Activated T-helper 2 cell treated with anti-CD3 and anti-CD28 coated beads, Interferon-gamma antibody, Interleukin-2, Interleukin-4, amounts not matched to agents 10 μg/mL and 5 μg/mL and 100 μg/mL, durations not matched to agents 14 hours and 24 hours and 36 hours (primary cell): ENCODE measurements around the gene ACSL6. TPM values are rescaled to one million over a fixed set of nuclear protein-coding genes. Genes with fewer than 3 reads are reported as not detected.
A peak's percentile ranks its signal among the peaks of the same experiment; 100 is the strongest.

Experiments used
- DNase-seq: peaks from one replicate; pipeline ENCODE4 v3.0.0; 2021; ENCODE audit warnings: low spot score
- H3K27ac Mint-ChIP-seq: one replicate; pipeline ENCODE4 v1.8.0; 2021; ENCODE audit warnings: mixed read lengths
- H3K27me3 Mint-ChIP-seq: one replicate; pipeline ENCODE4 v1.8.0; 2021; ENCODE audit warnings: low read depth, mixed read lengths
- H3K36me3 Mint-ChIP-seq: one replicate; pipeline ENCODE4 v1.8.0; 2021; ENCODE audit warnings: low read depth, mixed read lengths
- H3K4me1 Mint-ChIP-seq: one replicate; pipeline ENCODE4 v1.8.0; 2021; ENCODE audit warnings: low read depth, mixed read lengths
- H3K4me3 Mint-ChIP-seq: one replicate; pipeline ENCODE4 v1.8.0; 2021; ENCODE audit warnings: low read depth, mild to moderate bottlenecking, moderate library complexity, mixed read lengths
- H3K9me3 Mint-ChIP-seq: one replicate; pipeline ENCODE4 v1.8.0; 2021; ENCODE audit warnings: mixed read lengths
- intact Hi-C: fragments of 100-400 bp; cut with micrococcal nuclease; formaldehyde crosslinking; loops from one replicate; pipeline ENCODE4 v1.15.1; 2023
- total RNA-seq: library from RNA; stranded (reverse); gene quantifications from 2 replicates; pipeline ENCODE4 v1.2.3, GENCODE V29; 2022

ACSL6 gene
- total RNA-seq, 1 donor from 2014 or later = 27.7 TPM

DNA sequence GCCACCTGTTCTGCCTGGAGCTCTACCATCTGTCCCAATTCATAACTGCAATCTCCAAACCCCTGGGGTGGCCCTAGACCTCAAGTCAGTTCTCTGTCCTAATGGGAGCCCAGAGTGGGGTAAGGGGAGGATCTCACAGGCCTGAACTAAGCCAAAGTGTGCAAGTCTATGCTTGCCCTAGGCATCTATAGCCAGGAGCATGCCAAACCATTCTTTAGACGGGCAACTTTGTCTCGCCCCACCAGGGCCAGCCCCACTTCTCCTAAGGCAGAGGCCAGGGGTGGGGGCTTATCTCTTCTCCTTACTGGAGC is 3.3 kb downstream of the ACSL6 start:
- Mint-ChIP-seq H3K4me1 (peaks cover 33% of the 10 kb centered on the region), H3K9me3 (no peaks in the 10 kb centered on the region), H3K4me3 (no peak overlapping the region), H3K27ac (no peak overlapping the region), H3K27me3 (peaks cover 34% of the 10 kb centered on the region), H3K36me3 (peaks cover 3% of the 10 kb centered on the region)
- intact Hi-C loops = loop anchor here (1.0 to 2.0 kb wide), 3 partner anchors 55 to 585 kb away; no protein-coding TSS in a partner anchor
- DNase-seq = no peak

DNA sequence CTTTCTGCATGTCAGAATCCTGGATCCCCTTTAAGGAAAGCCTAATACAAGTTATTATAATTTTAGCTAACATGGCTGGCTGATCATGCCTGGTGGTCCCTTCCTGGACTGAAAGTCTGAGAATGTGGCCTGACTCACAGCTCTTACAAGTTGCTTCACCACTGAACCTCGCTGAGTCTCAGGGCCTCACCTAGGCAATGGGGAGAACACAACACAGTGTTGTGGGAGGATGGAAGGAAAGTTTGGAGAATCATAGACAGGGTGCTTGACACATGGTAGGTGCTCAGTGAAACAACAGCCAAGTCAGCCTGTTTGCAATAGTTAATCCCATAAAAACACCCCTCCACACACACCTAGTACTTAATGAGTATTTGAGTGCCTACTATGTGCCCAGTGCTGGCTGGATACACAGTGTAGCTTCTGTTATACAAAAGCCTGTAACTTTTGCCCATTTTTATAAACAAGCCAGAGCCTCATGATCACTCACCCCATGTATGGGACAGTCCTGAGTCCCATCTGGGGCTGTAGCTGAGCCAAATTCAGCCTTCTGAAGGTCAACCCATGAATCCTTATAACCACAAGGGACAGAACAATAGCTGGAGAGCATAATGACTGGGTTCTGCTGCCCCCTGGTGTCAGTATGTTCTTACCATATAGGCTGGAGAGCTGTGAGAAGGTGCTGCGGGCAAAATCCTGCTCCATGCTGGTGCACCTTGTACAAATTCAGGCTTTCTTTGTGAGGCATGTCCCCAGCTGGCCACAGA is 3.9 kb downstream of the ACSL6 start:
- Mint-ChIP-seq H3K4me1 (peaks cover 34% of the 10 kb centered on the region), H3K27ac (no peak overlapping the region), H3K36me3 (peaks cover 3% of the 10 kb centered on the region), H3K9me3 (no peaks in the 10 kb centered on the region), H3K4me3 (no peak overlapping the region), H3K27me3 (peaks cover 31% of the 10 kb centered on the region)
- DNase-seq = peak; percentile 64
- intact Hi-C loops = loop anchor here (1.0 to 2.0 kb wide), 5 partner anchors 55 to 585 kb away; partner anchors contain the start of gene FNIP1

DNA sequence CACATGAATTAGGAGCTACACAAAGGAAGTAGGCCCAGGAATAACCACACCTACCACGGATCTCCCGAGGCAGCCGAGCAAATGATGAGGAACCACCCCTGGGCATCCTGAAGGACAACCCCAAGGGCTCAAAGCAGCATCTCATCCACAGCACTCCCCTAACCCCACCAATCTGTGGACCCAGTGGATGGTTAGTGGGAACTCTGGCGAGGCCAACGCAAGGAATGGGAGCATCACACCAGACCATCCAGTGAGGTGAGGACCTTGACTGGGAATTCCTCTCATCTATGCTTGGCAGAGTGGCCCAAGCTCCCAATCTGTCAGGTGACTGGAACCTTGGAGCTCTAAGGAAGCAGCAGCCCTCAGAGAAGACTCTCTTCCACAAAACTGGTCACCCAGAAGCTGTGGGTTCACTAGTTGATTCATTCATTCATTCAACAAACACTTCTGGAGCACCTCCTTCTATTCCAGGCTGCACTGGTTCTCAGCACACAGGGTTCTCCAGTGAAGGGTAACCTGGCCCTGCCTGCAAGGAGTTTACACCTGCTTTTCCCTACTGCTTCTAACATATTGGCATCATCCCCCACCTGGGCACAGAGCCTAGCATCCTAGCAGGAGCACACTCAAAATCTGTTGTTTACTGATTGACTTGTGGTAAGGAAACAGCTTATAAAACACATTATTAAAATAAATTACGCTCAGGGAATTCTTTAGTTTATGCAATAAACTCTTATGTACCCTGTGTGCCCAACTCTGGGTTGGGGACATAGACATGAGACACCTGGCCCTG is 4.9 kb downstream of the ACSL6 start:
- DNase-seq = no peak
- peaks cover 25% of the 10 kb centered on the region for H3K27me3 Mint-ChIP-seq
- no peaks in the 10 kb centered on the region for H3K9me3 Mint-ChIP-seq
- H3K36me3 Mint-ChIP-seq = peaks cover 3% of the 10 kb centered on the region
- peaks cover 38% of the 10 kb centered on the region for H3K4me1 Mint-ChIP-seq
- H3K4me3 Mint-ChIP-seq = no peak overlapping the region
- intact Hi-C loops = loop anchor here (1.0 kb wide), 2 partner anchors 209 to 417 kb away; partner anchors contain the start of gene FNIP1
- no peak overlapping the region for H3K27ac Mint-ChIP-seq

DNA sequence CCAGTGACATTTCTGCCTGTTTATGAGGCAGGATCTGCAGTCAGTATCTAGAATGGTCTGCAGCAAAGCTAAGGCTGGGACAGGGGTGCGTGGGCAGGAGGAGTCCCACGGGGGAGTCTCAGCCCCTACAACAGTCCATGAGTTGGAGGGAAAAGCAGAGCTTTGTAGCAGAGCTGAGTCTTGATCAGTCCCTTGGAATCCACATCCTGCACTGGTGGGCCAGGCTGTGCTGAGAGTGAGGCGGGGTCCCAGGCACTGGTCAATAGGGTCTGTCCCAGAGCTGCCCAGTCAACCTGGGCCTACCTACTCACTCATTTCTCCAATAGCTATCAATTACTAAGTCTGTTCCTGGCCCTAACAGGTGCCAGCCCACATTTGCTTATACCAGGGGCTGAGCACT is 5.9 kb downstream of the ACSL6 start:
- Mint-ChIP-seq H3K4me1 (peaks cover 40% of the 10 kb centered on the region), H3K9me3 (no peaks in the 10 kb centered on the region), H3K27ac (no peak overlapping the region), H3K4me3 (no peak overlapping the region), H3K36me3 (peaks cover 3% of the 10 kb centered on the region), H3K27me3 (peaks cover 18% of the 10 kb centered on the region)
- no peak for DNase-seq
- intact Hi-C loops = no loop called here

DNA sequence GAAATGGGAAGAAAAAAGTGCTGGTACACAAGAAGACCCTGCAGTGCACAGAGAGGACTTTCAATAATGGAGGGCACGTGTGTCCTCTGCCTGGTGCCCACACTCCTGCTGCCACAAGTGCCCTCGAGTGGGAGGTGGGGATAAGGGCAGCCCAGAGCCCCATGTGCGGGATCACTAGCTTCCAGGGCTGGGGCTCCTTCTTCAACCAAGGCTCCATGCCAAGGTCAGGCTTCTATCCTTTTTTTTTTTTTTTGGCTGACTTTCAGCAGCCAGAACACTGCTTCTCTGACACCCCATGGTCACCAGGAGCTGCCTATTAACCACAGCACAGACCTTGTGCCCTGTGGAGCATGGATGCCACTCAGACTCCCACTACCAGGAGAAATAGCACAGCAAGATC is 7.5 kb downstream of the ACSL6 start:
- H3K4me3 Mint-ChIP-seq = no peak overlapping the region
- H3K36me3 Mint-ChIP-seq = no peaks in the 10 kb centered on the region
- peaks cover 42% of the 10 kb centered on the region for H3K4me1 Mint-ChIP-seq
- no peak for DNase-seq
- no peak overlapping the region for H3K27ac Mint-ChIP-seq
- intact Hi-C loops = no loop called here
- H3K9me3 Mint-ChIP-seq = no peaks in the 10 kb centered on the region
- peaks cover 5% of the 10 kb centered on the region for H3K27me3 Mint-ChIP-seq

DNA sequence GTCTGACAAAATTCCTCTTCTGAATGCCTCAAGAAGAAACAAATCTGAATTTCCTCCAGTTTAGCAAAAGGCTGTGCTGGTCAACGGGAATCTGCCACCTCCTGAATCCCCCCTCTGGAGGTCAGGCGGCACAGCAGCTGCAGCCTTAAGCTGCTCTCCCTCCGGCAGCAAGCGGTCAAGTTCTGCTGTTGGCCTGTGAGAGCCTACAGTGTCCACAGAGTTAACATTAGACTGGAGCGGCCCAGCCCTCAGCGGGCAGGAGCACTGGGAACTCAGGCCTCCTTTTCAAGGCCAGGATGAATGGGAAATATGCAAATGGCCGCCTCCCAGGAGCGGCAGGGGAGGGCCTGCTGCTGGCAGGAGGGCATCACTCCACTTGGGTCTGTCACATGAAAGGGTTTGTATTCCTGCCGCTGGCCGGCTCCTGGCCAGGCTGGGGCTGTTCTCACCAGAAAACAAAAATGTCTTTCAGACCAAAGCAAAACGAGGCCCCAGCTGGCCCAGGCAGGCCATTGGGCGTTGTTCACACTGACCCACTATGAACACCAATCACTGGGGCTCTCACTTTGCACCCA is 8.2 kb downstream of the ACSL6 start:
- H3K27ac Mint-ChIP-seq = no peak overlapping the region

DNA sequence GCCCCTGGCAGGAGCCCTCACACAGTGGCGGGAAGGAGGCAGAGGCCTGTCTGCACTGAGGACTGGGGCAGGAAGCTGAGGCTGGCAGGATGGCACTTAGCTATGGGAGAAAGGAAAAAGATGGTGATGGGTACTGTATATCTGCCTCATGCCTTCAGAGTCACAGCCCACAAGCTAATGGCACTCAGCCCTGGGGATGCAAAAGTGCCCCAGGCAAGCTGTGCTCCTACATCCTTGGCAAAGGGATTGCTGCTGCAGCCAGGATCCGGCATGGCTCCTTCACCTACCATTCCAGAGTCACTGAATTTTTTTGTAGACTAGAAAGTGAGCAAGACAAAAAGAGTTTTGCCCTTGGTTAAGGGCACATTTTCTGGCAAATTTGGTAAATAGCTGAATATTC is 8.7 kb downstream of the ACSL6 start:
- no peaks in the 10 kb centered on the region for H3K9me3 Mint-ChIP-seq
- intact Hi-C loops = no loop called here
- no peak for DNase-seq
- no peaks in the 10 kb centered on the region for H3K27me3 Mint-ChIP-seq
- no peaks in the 10 kb centered on the region for H3K36me3 Mint-ChIP-seq
- H3K4me1 Mint-ChIP-seq = peaks cover 36% of the 10 kb centered on the region
- H3K4me3 Mint-ChIP-seq = no peak overlapping the region
- no peak overlapping the region for H3K27ac Mint-ChIP-seq

More for the DNA sequence above, 8.2 kb downstream of the ACSL6 start:
- no peaks in the 10 kb centered on the region for H3K9me3 Mint-ChIP-seq
- intact Hi-C loops = no loop called here
- no peak for DNase-seq
- H3K4me1 Mint-ChIP-seq = peaks cover 40% of the 10 kb centered on the region
- no peak overlapping the region for H3K4me3 Mint-ChIP-seq
- no peaks in the 10 kb centered on the region for H3K36me3 Mint-ChIP-seq
- H3K27me3 Mint-ChIP-seq = no peaks in the 10 kb centered on the region

DNA sequence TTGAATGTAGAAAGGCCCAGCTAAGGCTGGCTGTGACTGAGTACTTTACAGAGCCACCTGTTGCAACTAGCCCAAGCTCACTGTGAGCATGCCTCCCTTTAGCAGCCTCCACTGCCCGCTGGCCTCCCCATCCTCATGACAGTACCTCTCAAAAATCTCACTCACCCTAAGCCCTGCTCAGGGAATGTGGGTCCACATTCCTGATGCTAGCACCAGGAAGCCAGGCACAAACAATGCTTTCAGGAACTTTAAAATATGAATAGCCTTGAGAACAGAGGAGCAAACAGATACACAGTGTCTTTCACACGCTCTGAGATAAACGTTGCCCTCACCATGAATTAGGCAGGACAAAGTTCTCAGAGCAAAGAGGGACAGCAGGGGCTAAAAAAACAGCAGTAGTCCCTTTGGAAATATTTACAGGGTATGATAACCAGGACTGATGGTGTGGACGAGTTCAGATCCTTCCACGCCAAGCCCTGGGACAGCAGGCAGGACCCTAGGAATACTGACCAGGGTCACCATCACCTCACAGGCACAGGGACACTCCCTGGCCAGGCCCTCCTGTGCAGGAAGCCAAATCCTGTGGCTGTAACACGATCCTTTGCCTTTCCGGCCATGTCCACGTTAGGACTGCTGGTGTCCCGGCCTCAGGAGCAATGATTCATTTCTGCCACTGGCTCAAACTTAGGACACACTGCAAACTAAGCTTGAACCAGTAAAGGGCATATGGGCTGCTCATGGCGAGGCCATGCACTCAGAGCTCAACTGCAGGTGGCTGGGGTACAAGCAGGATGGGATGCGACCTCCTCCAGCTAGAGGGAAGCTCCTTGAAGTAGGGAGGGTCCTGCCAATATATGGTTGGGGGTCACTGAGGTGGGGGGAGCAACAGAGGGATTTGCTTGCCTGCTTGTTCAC is 9.6 kb downstream of the ACSL6 start:
- Mint-ChIP-seq H3K9me3 (no peaks in the 10 kb centered on the region), H3K27ac (no peak overlapping the region), H3K4me3 (no peak overlapping the region), H3K27me3 (no peaks in the 10 kb centered on the region), H3K4me1 (peaks cover 34% of the 10 kb centered on the region), H3K36me3 (no peaks in the 10 kb centered on the region)
- no peak for DNase-seq
- intact Hi-C loops = no loop called here

DNA sequence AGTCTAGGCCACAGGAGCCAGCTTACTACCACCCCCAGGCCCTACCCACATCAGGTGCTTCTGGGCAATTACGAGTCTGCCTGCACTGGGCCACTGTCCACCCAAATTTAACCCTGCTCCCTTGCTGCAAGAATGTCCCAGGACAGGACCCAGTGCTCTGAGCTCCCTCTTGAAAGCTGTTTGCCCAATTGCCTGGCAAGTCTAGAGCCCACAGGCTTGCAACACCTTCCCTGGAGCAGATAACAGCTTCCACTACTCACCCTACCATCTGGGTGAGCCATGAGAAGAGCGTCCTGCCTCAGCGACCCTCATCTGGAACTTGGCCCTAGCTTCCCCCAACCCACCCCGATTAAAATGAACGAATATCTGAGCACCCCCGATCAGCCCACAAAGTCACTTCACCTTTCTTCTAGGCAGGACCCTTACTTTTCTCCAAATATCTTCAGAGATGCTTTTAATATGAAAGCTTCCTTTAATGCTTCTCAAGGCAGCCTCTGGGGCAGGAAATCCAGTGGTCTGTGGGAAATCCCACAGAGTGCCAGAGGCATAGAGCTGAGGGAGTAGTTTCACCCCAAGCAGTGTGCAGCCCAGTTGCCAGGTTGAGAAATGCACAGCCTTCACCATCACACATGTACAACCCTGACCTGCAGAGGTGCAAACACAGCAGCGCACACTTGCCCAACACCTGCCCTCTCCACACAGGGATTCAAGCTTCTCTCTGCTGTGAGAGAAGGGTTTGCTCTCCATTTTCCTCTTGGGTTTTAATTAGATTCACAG is 10.6 kb downstream of the ACSL6 start:
- no peaks in the 10 kb centered on the region for H3K36me3 Mint-ChIP-seq
- no peaks in the 10 kb centered on the region for H3K9me3 Mint-ChIP-seq
- DNase-seq = peak; percentile 49
- H3K4me3 Mint-ChIP-seq = peak overlapping the region; percentile 3
- peaks cover 41% of the 10 kb centered on the region for H3K4me1 Mint-ChIP-seq
- no peaks in the 10 kb centered on the region for H3K27me3 Mint-ChIP-seq
- intact Hi-C loops = no loop called here
- H3K27ac Mint-ChIP-seq = peak overlapping the region; percentile 4

DNA sequence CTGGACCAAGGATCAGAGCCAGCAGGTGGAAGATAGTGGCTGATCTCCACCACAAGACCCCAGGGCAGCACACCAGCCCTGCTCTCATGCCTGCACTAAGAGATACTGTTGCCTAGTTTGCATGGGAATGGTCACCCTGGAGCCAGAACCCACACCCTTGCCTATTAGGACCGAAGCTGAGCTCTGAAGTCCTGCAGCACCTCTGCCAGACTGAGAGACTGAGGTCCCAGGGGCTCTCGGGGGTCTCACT is 11.3 kb downstream of the ACSL6 start:
- Mint-ChIP-seq H3K27ac (no peak overlapping the region), H3K4me3 (no peak overlapping the region), H3K36me3 (no peaks in the 10 kb centered on the region), H3K27me3 (no peaks in the 10 kb centered on the region), H3K4me1 (peaks cover 41% of the 10 kb centered on the region), H3K9me3 (no peaks in the 10 kb centered on the region)
- intact Hi-C loops = no loop called here
- no peak for DNase-seq

DNA sequence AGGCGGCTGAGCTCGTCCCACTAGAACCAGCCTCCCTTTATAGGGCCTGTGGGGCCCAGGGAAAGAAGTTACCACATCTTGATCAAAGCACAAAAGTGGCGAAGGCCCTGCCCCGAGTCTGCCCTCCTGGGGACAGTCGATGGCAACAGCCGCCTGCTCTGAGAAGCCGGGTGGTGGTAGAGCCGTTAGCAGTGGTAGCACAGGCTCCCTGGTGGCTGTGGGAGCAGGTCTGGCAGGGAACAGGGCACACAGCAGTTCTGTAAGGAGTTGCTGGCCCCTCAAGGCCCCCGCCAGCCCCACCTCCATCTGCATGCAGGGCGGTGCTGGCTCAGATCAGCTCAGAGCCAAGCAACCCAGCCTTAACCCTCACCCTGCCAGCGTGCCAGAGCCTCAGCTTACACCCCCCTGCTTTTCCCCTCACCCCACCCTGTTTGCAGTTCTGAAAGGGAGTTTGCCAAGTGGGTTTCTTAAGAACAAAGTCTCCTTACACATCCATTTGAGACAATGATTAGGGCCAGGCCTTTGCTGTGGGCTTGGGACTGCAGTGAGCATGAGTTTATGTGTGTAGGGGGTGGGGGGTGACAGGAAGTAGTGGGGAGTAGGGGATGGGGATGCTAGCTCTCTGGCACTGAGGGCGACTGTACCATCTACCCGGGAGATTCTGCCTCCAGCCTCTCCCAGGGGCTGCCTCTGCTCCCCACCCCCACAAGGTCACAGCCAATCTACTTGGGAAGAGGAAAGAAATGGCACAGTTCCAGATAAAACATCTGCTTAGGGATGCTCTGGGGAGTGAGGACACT is 11.8 kb downstream of the ACSL6 start:
- Mint-ChIP-seq H3K4me1 (peaks cover 41% of the 10 kb centered on the region), H3K27ac (no peak overlapping the region), H3K36me3 (no peaks in the 10 kb centered on the region), H3K9me3 (no peaks in the 10 kb centered on the region), H3K4me3 (no peak overlapping the region), H3K27me3 (no peaks in the 10 kb centered on the region)
- DNase-seq = no peak
- intact Hi-C loops = no loop called here
